Measurements from ENCODE around the gene VAX1.

Gene VAX1

DNA sequence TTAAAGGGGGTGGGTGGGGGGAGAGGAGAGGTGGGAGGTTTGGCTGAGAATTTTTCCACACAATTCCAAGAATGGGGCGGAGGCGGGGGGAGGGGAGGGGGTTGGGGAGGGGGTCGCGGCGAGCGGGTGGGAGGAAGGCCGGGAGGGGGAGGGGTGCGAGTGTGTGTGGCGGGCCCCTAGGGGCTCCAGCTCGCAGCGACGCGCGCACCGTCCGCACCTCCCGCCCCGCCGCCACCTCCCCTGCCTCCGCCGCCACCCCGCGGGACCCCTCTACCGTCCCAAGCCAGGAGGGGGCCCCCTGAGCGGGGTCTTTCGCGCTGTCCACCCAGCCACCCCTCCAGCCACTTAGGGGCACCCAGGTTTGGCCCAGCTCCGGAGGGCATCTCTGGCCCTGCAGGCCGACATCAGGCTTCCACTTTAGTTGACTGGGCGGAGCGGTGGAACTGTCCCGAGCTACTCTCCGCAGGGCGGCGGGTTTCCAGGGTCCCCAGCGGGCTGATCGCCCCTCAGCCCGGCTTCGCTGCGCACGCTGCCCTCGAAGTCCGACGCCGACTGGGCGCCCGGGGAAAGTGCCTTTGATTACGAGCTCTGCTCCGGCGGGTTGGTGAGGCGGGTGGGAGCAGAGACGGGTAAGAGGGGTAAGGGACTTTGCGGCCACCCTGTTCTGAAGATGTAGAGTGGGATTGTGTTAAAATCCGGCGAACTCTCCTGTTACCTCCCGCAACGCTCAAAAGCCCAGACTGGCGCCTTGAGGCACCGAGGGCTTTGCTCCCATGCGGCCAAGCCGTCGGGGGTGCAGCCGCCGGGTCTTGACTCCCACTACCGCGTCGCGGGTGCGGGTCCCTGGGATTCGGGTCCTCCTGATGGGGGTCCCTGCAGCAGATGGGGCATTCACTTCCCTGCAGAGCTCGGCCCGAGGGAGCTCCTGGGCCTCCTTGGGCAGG is 1.8 kb upstream of the VAX1 start:
- H3K27me3 ChIP-seq (ENCODE audit: control insufficient read depth in 1 of 2, insufficient read depth in 2 of 2, low read length in 2 of 2), result peaks cover 36 to 70% of the 10 kb centered on the region in 2 donors
- H3K4me3 ChIP-seq (ENCODE audit: low read depth in 1 of 2, low read length in 2 of 2), result no peak overlapping the region
- H3K36me3 ChIP-seq (ENCODE audit: insufficient read depth, low read length), result no peaks in the 10 kb centered on the region
- no peak overlapping the region for H3K27ac ChIP-seq (ENCODE audit: low read depth, low read length)
- peaks cover 4% of the 10 kb centered on the region for H3K9me3 ChIP-seq (ENCODE audit: low read length)
- H3K4me1 ChIP-seq (ENCODE audit: insufficient read depth, low read length), result no peaks in the 10 kb centered on the region
- no peak overlapping the region for H3K9ac ChIP-seq (ENCODE audit: low read length)

DNA sequence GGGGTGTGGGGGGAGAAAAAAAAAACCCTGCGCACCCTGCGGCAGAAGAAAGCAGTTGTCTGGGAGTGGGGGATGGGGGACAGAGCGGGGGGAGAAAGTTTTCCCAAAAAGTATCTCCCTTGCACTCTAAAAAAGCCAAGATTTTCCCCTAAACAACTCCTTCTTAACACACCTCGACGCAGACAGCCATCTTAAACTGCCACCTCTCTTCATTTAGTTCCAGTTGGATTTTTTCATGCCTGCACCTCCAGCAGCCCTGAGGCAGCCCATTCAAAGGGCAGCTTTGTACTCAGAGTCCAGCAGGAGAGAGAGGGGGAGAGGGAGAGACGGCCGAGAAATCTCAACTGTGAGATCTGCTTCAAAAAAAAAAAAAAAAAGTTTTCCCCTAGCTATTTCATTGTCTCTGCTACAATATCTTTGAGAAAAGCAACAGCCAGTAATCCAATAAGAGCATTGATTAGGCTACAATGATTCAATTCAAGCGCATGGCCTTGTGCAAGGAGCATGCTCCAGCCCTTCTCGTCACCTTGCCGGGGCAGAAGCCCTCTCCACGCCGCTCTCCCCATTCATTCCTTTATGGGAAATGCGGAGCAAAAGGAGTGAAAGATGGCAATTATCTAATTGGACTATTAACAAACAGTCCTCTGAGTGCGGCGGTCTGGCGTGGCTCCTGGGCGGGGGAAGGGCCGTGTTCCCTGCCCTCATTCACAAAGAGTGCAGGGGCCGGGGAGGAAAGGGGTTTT is 939 bp upstream of the VAX1 start:
- no peak overlapping the region for H3K27ac ChIP-seq (ENCODE audit: low read depth, low read length)
- H3K4me1 ChIP-seq (ENCODE audit: insufficient read depth, low read length), result no peaks in the 10 kb centered on the region
- H3K27me3 ChIP-seq (ENCODE audit: control insufficient read depth in 1 of 2, insufficient read depth in 2 of 2, low read length in 2 of 2), result peaks cover 39 to 75% of the 10 kb centered on the region in 2 donors
- no peaks in the 10 kb centered on the region for H3K36me3 ChIP-seq (ENCODE audit: insufficient read depth, low read length)
- H3K4me3 ChIP-seq (ENCODE audit: low read depth in 1 of 2, low read length in 2 of 2), result no peak overlapping the region
- H3K9ac ChIP-seq (ENCODE audit: low read length), result no peak overlapping the region
- H3K9me3 ChIP-seq (ENCODE audit: low read length), result no peaks in the 10 kb centered on the region

- Histone ChIP-seq H3K36me3 (ENCODE audit: insufficient read depth, low read length) (no peaks in the 10 kb centered on the region), H3K9ac (ENCODE audit: low read length) (no peak overlapping the region), H3K4me3 (ENCODE audit: low read depth in 1 of 2, low read length in 2 of 2) (peak overlapping the region; percentile 5 to 20), H3K9me3 (ENCODE audit: low read length) (no peaks in the 10 kb centered on the region), H3K27ac (ENCODE audit: low read depth, low read length) (no peak overlapping the region), H3K4me1 (ENCODE audit: insufficient read depth, low read length) (peaks cover 8% of the 10 kb centered on the region), H3K27me3 (ENCODE audit: control insufficient read depth in 1 of 2, insufficient read depth in 2 of 2, low read length in 2 of 2) (peaks cover 52 to 90% of the 10 kb centered on the region in 2 donors)
Measured at GRCh38 chr10:117137031-117137910, 799 bp downstream of the VAX1 start.

DNA sequence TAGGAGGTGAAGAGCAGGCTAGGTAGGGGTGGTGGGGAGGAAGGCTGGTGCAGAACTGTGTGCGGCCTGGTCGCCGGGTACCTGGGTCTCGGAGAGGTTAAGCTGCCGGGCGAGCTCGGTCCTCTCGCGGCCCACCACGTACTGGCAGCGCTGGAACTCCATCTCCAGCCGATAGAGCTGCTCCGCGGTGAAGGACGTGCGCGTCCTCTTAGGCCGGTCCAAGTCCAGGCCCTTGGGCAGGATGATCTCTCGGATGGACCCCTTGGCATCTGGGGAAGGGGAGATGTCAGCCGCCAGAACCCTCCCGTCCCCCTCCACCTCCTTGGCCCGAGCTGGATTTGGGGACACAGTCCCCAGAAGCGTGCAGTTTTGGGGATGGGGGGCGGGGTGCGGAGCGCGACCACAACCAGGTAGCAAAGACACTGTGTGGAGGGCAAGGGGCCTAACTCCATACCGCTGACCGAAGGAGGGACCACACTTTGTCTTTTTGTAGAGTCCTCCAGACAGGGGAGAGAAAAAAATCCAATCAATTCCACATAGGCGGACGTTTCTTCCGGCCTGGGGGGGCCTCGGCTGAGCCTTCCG is 1.6 kb downstream of the VAX1 start:
- Histone ChIP-seq H3K4me3 (ENCODE audit: low read depth in 1 of 2, low read length in 2 of 2) (peak overlapping the region in 1 of 2 donors; percentile 5), H3K27ac (ENCODE audit: low read depth, low read length) (no peak overlapping the region), H3K27me3 (ENCODE audit: control insufficient read depth in 1 of 2, insufficient read depth in 2 of 2, low read length in 2 of 2) (peaks cover 56 to 91% of the 10 kb centered on the region in 2 donors), H3K36me3 (ENCODE audit: insufficient read depth, low read length) (no peaks in the 10 kb centered on the region), H3K4me1 (ENCODE audit: insufficient read depth, low read length) (peaks cover 11% of the 10 kb centered on the region), H3K9me3 (ENCODE audit: low read length) (no peaks in the 10 kb centered on the region), H3K9ac (ENCODE audit: low read length) (no peak overlapping the region)

DNA sequence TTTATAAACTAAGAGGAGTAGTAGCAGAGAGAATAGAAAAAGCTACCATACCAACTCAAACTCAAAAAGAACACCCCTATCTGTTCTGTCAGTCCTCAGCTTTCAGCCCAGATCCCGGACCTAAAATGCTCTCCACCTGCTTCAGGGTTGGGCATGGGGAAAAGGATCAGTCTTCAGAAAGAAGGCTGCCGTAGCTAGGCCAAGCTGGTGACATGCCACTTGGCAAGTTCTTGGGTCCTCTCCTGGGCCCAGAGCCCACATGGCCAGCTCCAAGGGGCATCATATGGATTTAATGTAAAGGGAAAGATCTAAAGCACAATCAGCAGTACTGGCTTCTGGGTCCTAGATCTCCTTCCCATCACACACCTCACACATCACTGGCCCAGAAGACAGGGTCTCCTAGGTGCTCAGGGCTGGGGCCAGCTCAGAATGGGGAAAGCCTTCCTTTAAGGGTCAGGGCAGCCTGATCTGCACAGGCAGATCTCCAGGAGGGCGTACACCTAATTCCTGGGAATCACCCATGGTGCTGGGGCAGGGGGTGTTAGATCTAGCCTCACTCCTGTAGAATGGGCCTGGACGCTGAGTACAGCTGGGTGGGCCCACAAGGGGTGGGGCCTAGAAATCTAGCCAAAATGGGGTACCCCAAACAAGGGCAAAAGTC is 2.5 kb downstream of the VAX1 start:
- no peaks in the 10 kb centered on the region for H3K36me3 ChIP-seq (ENCODE audit: insufficient read depth, low read length)

DNA sequence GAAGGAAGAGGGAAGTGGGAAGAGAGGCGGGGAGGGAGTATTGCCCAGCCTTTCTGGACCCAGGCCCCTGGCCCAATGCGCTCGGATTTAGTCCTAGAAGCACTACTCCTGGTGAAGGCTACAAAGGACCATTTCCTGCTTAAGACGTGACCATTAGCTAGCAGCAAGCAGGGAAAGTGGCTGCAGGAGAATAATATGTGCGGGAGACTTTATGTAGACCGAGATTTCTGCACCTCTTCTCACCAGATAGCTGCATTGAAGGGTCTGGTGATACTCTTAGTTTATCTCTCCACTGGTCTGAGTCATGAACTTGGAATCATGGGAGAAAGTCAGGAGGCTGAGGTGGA is 3.1 kb downstream of the VAX1 start:
- H3K4me1 ChIP-seq (ENCODE audit: insufficient read depth, low read length), result peaks cover 13% of the 10 kb centered on the region
- H3K4me3 ChIP-seq (ENCODE audit: low read depth in 1 of 2, low read length in 2 of 2), result no peak overlapping the region
- H3K27me3 ChIP-seq (ENCODE audit: control insufficient read depth in 1 of 2, insufficient read depth in 2 of 2, low read length in 2 of 2), result peaks cover 55 to 97% of the 10 kb centered on the region in 2 donors

More for the DNA sequence above, 2.5 kb downstream of the VAX1 start:
- Histone ChIP-seq H3K9ac (ENCODE audit: low read length) (no peak overlapping the region), H3K4me3 (ENCODE audit: low read depth in 1 of 2, low read length in 2 of 2) (no peak overlapping the region), H3K27me3 (ENCODE audit: control insufficient read depth in 1 of 2, insufficient read depth in 2 of 2, low read length in 2 of 2) (peaks cover 56 to 97% of the 10 kb centered on the region in 2 donors), H3K27ac (ENCODE audit: low read depth, low read length) (no peak overlapping the region), H3K9me3 (ENCODE audit: low read length) (no peaks in the 10 kb centered on the region), H3K4me1 (ENCODE audit: insufficient read depth, low read length) (peaks cover 13% of the 10 kb centered on the region)

GRCh38 chr10:117134306-117135025 is 3.6 kb downstream of the VAX1 start:
- no peak overlapping the region for H3K27ac ChIP-seq (ENCODE audit: low read depth, low read length)
- H3K9me3 ChIP-seq (ENCODE audit: low read length), result no peaks in the 10 kb centered on the region
- H3K36me3 ChIP-seq (ENCODE audit: insufficient read depth, low read length), result no peaks in the 10 kb centered on the region
- peaks cover 13% of the 10 kb centered on the region for H3K4me1 ChIP-seq (ENCODE audit: insufficient read depth, low read length)
- no peak overlapping the region for H3K9ac ChIP-seq (ENCODE audit: low read length)
- no peak overlapping the region for H3K4me3 ChIP-seq (ENCODE audit: low read depth in 1 of 2, low read length in 2 of 2)
- peaks cover 55 to 94% of the 10 kb centered on the region in 2 donors for H3K27me3 ChIP-seq (ENCODE audit: control insufficient read depth in 1 of 2, insufficient read depth in 2 of 2, low read length in 2 of 2)

More for the DNA sequence above, 3.1 kb downstream of the VAX1 start:
- no peaks in the 10 kb centered on the region for H3K9me3 ChIP-seq (ENCODE audit: low read length)
- no peaks in the 10 kb centered on the region for H3K36me3 ChIP-seq (ENCODE audit: insufficient read depth, low read length)
- H3K9ac ChIP-seq (ENCODE audit: low read length), result no peak overlapping the region
- H3K27ac ChIP-seq (ENCODE audit: low read depth, low read length), result no peak overlapping the region

- H3K27me3 ChIP-seq (ENCODE audit: control insufficient read depth in 1 of 2, insufficient read depth in 2 of 2, low read length in 2 of 2), result peaks cover 55 to 92% of the 10 kb centered on the region in 2 donors
- H3K4me1 ChIP-seq (ENCODE audit: insufficient read depth, low read length), result peaks cover 13% of the 10 kb centered on the region
- H3K9me3 ChIP-seq (ENCODE audit: low read length), result no peaks in the 10 kb centered on the region
- H3K27ac ChIP-seq (ENCODE audit: low read depth, low read length), result no peak overlapping the region
- H3K9ac ChIP-seq (ENCODE audit: low read length), result no peak overlapping the region
- H3K36me3 ChIP-seq (ENCODE audit: insufficient read depth, low read length), result no peaks in the 10 kb centered on the region
- H3K4me3 ChIP-seq (ENCODE audit: low read depth in 1 of 2, low read length in 2 of 2), result no peak overlapping the region
Measured at GRCh38 chr10:117134056-117134305, 4.1 kb downstream of the VAX1 start.

DNA sequence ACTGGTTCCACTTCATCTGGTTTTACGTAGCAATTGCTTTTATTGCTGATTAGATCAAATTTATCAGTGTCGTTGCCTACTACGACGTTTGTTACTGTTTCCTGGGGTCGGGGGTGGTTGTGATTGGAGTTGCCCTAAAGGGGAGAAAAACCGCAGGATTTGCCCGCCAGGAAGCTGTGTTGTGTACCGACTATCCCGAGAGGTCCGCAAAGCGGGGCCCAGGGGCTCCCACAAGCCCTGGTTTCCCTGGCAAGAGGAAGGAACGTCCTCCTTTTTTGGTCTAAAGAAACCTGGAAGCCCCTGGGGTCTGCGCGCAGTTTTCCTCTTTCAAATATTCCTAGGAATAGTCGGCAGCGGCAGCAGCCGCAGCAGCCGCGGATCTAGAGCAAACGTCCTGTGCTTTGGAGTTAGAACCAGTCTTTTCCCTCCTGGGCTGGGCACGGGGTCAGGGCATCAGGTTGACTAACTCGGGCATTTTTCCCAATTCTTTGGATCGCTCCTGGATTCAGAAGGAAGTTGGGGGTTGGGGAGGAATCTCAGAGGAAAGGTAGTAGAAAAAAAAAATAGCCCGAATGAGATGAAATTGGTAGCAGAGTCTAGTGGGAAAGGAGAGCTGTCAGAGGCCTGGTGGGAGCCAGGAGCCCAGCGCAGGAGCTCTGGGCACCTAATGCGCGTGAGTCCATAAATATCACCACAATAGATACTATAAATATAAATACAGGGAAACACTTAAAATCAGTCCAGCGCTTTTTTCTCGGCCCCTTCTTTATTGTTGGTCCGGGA is 4.6 kb downstream of the VAX1 start:
- Histone ChIP-seq H3K36me3 (ENCODE audit: insufficient read depth, low read length) (no peaks in the 10 kb centered on the region), H3K27me3 (ENCODE audit: control insufficient read depth in 1 of 2, insufficient read depth in 2 of 2, low read length in 2 of 2) (peaks cover 52 to 92% of the 10 kb centered on the region in 2 donors), H3K27ac (ENCODE audit: low read depth, low read length) (no peak overlapping the region), H3K9me3 (ENCODE audit: low read length) (no peaks in the 10 kb centered on the region), H3K4me3 (ENCODE audit: low read depth in 1 of 2, low read length in 2 of 2) (no peak overlapping the region), H3K9ac (ENCODE audit: low read length) (no peak overlapping the region), H3K4me1 (ENCODE audit: insufficient read depth, low read length) (peaks cover 13% of the 10 kb centered on the region)
